Bronchial epithelial cell (primary cell): ENCODE data around the gene MDH1B. TPM values are rescaled to one million over a fixed set of nuclear protein-coding genes. Genes with fewer than 3 reads are reported as not detected.
"Not testable (repeated sequence)": the region's sequence is repeated elsewhere in the genome, so short reads cannot be mapped to it uniquely, and the experiment has no call there.

Experiments used
- DNase-seq: peaks from one replicate; pipeline ENCODE4 v3.0.0-alpha.2; 2010; ENCODE audit warnings: low read depth
- FAIRE-seq: peaks from 2 replicates; lab custom pipeline; 2011; peaks lifted over from hg19 to GRCh38; lab: Jason Lieb, UNC
- H3K27me3 ChIP-seq: 2 replicates; pipeline ENCODE4 v1.5.1; 2011; ENCODE audit warnings: low read length; ENCODE audit not compliant: control insufficient read depth, insufficient read depth
- H3K36me3 ChIP-seq: 2 replicates; pipeline ENCODE4 v1.5.1; 2011; ENCODE audit warnings: low read length; ENCODE audit not compliant: control insufficient read depth, insufficient read depth
- H3K4me3 ChIP-seq: 2 replicates; pipeline ENCODE4 v1.5.1; 2011; ENCODE audit warnings: mild to moderate bottlenecking, low read depth, low read length, control low read depth
- CTCF ChIP-seq: IDR thresholded peaks from 2 replicates; pipeline ENCODE4 v1.5.1; 2011; ENCODE audit warnings: mild to moderate bottlenecking, moderate library complexity, low read length, control low read depth, inconsistent platforms; ENCODE audit not compliant: insufficient read depth, severe bottlenecking
- total RNA-seq: library from RNA; depleted of rRNA; stranded (reverse); fragments of >200 nt; gene quantifications from 2 replicates; pipeline ENCODE4 v1.2.1, GENCODE V29; 2014

MDH1B gene
- total RNA-seq = 0.26 TPM in 1 of 2 replicates, not detected in the other

GRCh38 chr2:206765242-206766056, at the start of gene MDH1B, which contains the start of gene FASTKD2:
Gene MDH1B (minus strand): TSS chr2:206765328. CDS start chr2:206765271, 57 bp downstream.
Gene FASTKD2 (plus strand): TSS chr2:206765606. CDS start chr2:206766694, 1,088 bp downstream.
- Histone ChIP-seq H3K27me3 (no peaks in the 10 kb centered on the region), H3K36me3 (peaks cover 3% of the 10 kb centered on the region), H3K4me3 (peak within 1 kb of the TSS; percentile 86)
- FAIRE-seq (peak; percentile 62), DNase-seq (peak; percentile 95)
- TF ChIP-seq CTCF = no peak

- no peak for TF ChIP-seq CTCF
- DNase-seq (no peak), FAIRE-seq (no peak)
- no peak overlapping the region for H3K4me3 ChIP-seq
- no peaks in the 10 kb centered on the region for H3K27me3 ChIP-seq
- no peaks in the 10 kb centered on the region for H3K36me3 ChIP-seq
Measured at GRCh38 chr2:206814498-206814897, 49.4 kb upstream of the MDH1B start.

- not testable (repeated sequence) for H3K27me3 ChIP-seq, H3K36me3 ChIP-seq, DNase-seq, FAIRE-seq, H3K4me3 ChIP-seq
Measured at GRCh38 chr2:206812471-206812870, 47.3 kb upstream of the MDH1B start.

- not testable (repeated sequence) for DNase-seq, H3K36me3 ChIP-seq, H3K4me3 ChIP-seq, FAIRE-seq, H3K27me3 ChIP-seq
Measured at GRCh38 chr2:206807624-206808023, 42.5 kb upstream of the MDH1B start.

- no peak overlapping the region for H3K4me3 ChIP-seq
- no peaks in the 10 kb centered on the region for H3K36me3 ChIP-seq
- H3K27me3 ChIP-seq = no peaks in the 10 kb centered on the region
- FAIRE-seq = no peak
- no peak for DNase-seq
- TF ChIP-seq CTCF = no peak
Measured at GRCh38 chr2:206805887-206806607, 40.9 kb upstream of the MDH1B start.

- Histone ChIP-seq H3K27me3 (no peaks in the 10 kb centered on the region), H3K36me3 (no peaks in the 10 kb centered on the region), H3K4me3 (no peak overlapping the region)
- DNase-seq = no peak
- FAIRE-seq = no peak
- no peak for TF ChIP-seq CTCF
Measured at GRCh38 chr2:206804326-206804725, 39.2 kb upstream of the MDH1B start.
